PC-9 (cell line): ENCODE measurements around the gene SRPRB.

ENCODE experiments used
- EZH2 ChIP-seq: fragments of 200-600 bp; sonication (generic); IDR thresholded peaks from 2 replicates; pipeline ENCODE4 v1.8.0; 2017; ENCODE audit warnings: antibody characterized with exemption, low read depth
- TF ChIP-seq, protein P1 (sequence below): fragments of 200-600 bp; sonication (generic); conservative IDR thresholded peaks from 2 replicates; pipeline ENCODE4 v1.6.1; 2017; ENCODE audit warnings: mixed run types, antibody characterized with exemption, mild to moderate bottlenecking, moderate library complexity

DNA sequence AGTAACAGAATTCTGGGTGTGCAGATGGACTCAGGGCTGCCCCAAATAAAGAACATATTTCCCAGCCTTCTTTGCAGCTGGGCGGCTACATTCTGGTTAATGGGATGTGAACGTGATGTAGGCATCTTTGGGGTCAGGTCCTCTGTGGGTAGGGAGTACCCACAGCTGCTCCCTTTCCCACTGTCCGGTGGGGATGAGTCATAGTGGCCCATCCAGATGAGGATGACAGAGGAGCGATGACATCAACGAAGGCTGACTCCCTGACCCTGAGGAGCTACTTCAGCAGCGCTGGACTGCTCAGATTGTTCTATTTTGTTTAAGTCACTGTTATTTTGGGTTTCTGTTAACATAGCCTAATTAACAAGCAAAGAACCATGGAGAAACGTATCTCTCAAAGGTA is 38.0 kb downstream of the SRPRB start:
- TF ChIP-seq, protein P1, sequence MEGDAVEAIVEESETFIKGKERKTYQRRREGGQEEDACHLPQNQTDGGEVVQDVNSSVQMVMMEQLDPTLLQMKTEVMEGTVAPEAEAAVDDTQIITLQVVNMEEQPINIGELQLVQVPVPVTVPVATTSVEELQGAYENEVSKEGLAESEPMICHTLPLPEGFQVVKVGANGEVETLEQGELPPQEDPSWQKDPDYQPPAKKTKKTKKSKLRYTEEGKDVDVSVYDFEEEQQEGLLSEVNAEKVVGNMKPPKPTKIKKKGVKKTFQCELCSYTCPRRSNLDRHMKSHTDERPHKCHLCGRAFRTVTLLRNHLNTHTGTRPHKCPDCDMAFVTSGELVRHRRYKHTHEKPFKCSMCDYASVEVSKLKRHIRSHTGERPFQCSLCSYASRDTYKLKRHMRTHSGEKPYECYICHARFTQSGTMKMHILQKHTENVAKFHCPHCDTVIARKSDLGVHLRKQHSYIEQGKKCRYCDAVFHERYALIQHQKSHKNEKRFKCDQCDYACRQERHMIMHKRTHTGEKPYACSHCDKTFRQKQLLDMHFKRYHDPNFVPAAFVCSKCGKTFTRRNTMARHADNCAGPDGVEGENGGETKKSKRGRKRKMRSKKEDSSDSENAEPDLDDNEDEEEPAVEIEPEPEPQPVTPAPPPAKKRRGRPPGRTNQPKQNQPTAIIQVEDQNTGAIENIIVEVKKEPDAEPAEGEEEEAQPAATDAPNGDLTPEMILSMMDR, result no peak
- TF ChIP-seq EZH2, result no peak
